Glutamatergic neuron (in vitro differentiated cells): ENCODE results near the gene LENEP. TPM values are rescaled to one million over a fixed set of nuclear protein-coding genes. Genes with fewer than 3 reads are reported as not detected.

ENCODE experiments used
- DNase-seq: peaks from one replicate; pipeline ENCODE4 v3.0.0; 2022
- H3K27ac Mint-ChIP-seq: one replicate; pipeline ENCODE4 v1.8.0; 2020; ENCODE audit warnings: mild to moderate bottlenecking, mixed read lengths, inconsistent platforms; ENCODE audit not compliant: unreplicated experiment
- H3K27me3 Mint-ChIP-seq: one replicate; pipeline ENCODE4 v1.8.0; 2020; ENCODE audit warnings: mild to moderate bottlenecking, moderate library complexity, mixed read lengths, inconsistent platforms; ENCODE audit not compliant: unreplicated experiment
- H3K36me3 Mint-ChIP-seq: one replicate; pipeline ENCODE4 v1.8.0; 2020; ENCODE audit warnings: mild to moderate bottlenecking, mixed read lengths, inconsistent platforms; ENCODE audit not compliant: unreplicated experiment
- H3K4me1 Mint-ChIP-seq: one replicate; pipeline ENCODE4 v1.8.0; 2020; ENCODE audit warnings: mild to moderate bottlenecking, low read depth, mixed read lengths, inconsistent platforms; ENCODE audit not compliant: unreplicated experiment
- H3K4me3 Mint-ChIP-seq: one replicate; pipeline ENCODE4 v1.8.0; 2020; ENCODE audit warnings: mild to moderate bottlenecking, mixed read lengths, inconsistent platforms; ENCODE audit not compliant: unreplicated experiment
- H3K9me3 Mint-ChIP-seq: one replicate; pipeline ENCODE4 v1.8.0; 2020; ENCODE audit warnings: mild to moderate bottlenecking, moderate library complexity, mixed read lengths, inconsistent platforms; ENCODE audit not compliant: unreplicated experiment
- total RNA-seq: library from RNA; stranded (reverse); fragmentation: NEBNext Ultra II Directional; extraction: Animal tissue kit (Norgen Biotek cat#: 25700); gene quantifications from one replicate; pipeline ENCODE4 v1.2.1, GENCODE V29; 2021; ENCODE audit not compliant: unreplicated experiment
- TF ChIP-seq, protein P1 (sequence below): fragments of 200-600 bp; sonication (generic); IDR thresholded peaks from one replicate; pipeline ENCODE4 v1.5.0; 2021; ENCODE audit not compliant: partially characterized antibody, unreplicated experiment

LENEP gene
- total RNA-seq, 1 donor from 2014 or later, result 1.3 TPM

GRCh38 chr1:155018617-155019348 lies 25.4 kb downstream of the LENEP start:
- DNase-seq, result no peak
- peak overlapping the region; percentile 15 for H3K4me3 Mint-ChIP-seq
- TF ChIP-seq, protein P1, sequence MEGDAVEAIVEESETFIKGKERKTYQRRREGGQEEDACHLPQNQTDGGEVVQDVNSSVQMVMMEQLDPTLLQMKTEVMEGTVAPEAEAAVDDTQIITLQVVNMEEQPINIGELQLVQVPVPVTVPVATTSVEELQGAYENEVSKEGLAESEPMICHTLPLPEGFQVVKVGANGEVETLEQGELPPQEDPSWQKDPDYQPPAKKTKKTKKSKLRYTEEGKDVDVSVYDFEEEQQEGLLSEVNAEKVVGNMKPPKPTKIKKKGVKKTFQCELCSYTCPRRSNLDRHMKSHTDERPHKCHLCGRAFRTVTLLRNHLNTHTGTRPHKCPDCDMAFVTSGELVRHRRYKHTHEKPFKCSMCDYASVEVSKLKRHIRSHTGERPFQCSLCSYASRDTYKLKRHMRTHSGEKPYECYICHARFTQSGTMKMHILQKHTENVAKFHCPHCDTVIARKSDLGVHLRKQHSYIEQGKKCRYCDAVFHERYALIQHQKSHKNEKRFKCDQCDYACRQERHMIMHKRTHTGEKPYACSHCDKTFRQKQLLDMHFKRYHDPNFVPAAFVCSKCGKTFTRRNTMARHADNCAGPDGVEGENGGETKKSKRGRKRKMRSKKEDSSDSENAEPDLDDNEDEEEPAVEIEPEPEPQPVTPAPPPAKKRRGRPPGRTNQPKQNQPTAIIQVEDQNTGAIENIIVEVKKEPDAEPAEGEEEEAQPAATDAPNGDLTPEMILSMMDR, result no peak
- peaks cover 12% of the 10 kb centered on the region for H3K9me3 Mint-ChIP-seq
- H3K27me3 Mint-ChIP-seq, result peaks cover 12% of the 10 kb centered on the region
- H3K36me3 Mint-ChIP-seq, result no peaks in the 10 kb centered on the region
- H3K4me1 Mint-ChIP-seq, result peaks cover 19% of the 10 kb centered on the region
- peak overlapping the region; percentile 71 for H3K27ac Mint-ChIP-seq

- Mint-ChIP-seq H3K36me3 (no peaks in the 10 kb centered on the region), H3K4me1 (peaks cover 19% of the 10 kb centered on the region), H3K27me3 (peaks cover 12% of the 10 kb centered on the region), H3K27ac (peak overlapping the region; percentile 71), H3K9me3 (peaks cover 12% of the 10 kb centered on the region), H3K4me3 (peak overlapping the region; percentile 54)
- TF ChIP-seq, protein P1, result no peak
- DNase-seq, result no peak
Measured at GRCh38 chr1:155019377-155020245, 26.2 kb downstream of the LENEP start.

DNA sequence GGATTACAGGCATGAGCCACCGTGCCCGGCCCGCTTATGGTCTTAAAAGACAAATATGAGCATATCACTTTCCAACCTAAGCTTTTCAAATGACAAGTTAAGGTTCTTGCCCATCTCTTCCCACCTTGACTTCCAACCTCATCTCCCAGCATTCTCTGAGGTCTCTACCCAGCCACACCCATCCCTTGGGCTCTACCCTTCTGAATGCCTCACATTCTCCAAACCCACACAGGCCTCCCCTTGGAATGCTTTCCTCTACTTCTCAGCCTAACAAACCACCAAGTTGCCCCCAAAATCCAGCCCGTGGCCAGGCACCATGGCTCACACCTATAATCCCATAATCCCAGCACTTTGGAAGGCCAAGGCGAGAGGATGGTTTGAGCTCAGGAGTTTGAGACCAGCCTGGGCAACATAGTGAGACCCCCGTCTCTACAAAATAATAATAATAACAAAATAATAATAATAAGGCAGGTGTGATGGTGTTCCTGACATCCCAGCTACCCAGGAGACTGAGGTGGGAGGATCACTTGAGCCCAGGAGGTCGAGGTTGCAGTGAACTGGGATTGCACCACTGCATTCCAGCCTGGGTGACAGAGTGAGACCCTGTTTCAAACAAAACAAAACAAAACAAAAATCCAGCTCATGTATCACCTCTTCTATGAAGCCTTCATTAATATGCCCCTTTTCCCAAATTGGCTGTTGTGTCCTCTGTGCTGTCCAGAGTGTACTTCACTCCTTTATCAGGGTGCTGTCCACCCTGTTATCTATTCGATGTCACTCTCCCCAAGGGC lies 28.9 kb downstream of the LENEP start:
- peaks cover 14% of the 10 kb centered on the region for H3K27me3 Mint-ChIP-seq
- H3K36me3 Mint-ChIP-seq, result no peaks in the 10 kb centered on the region
- no peak overlapping the region for H3K27ac Mint-ChIP-seq
- H3K4me1 Mint-ChIP-seq, result peaks cover 19% of the 10 kb centered on the region
- TF ChIP-seq, protein P1, result no peak
- peaks cover 12% of the 10 kb centered on the region for H3K9me3 Mint-ChIP-seq
- DNase-seq, result no peak
- H3K4me3 Mint-ChIP-seq, result no peak overlapping the region

- no peak for DNase-seq
- Mint-ChIP-seq H3K27ac (no peak overlapping the region), H3K27me3 (peaks cover 14% of the 10 kb centered on the region), H3K4me3 (no peak overlapping the region), H3K36me3 (no peaks in the 10 kb centered on the region), H3K9me3 (peaks cover 12% of the 10 kb centered on the region), H3K4me1 (peaks cover 19% of the 10 kb centered on the region)
- TF ChIP-seq, protein P1, result no peak
Measured at GRCh38 chr1:155022927-155023236, 29.5 kb downstream of the LENEP start.
